Bronchial epithelial cell (primary cell): Measurements from ENCODE around the gene RBFOX1. TPM values are rescaled to one million over a fixed set of nuclear protein-coding genes. Genes with fewer than 3 reads are reported as not detected.
A peak's percentile ranks its signal among the peaks of the same experiment; 100 is the strongest.

Experiments used
- DNase-seq: peaks from one replicate; pipeline ENCODE4 v3.0.0-alpha.2; 2010; ENCODE audit warnings: low read depth
- FAIRE-seq: peaks from 2 replicates; lab custom pipeline; 2011; peaks lifted over from hg19 to GRCh38; lab: Jason Lieb, UNC
- H3K27me3 ChIP-seq: 2 replicates; pipeline ENCODE4 v1.5.1; 2011; ENCODE audit warnings: low read length; ENCODE audit not compliant: control insufficient read depth, insufficient read depth
- H3K36me3 ChIP-seq: 2 replicates; pipeline ENCODE4 v1.5.1; 2011; ENCODE audit warnings: low read length; ENCODE audit not compliant: control insufficient read depth, insufficient read depth
- H3K4me3 ChIP-seq: 2 replicates; pipeline ENCODE4 v1.5.1; 2011; ENCODE audit warnings: mild to moderate bottlenecking, low read depth, low read length, control low read depth
- total RNA-seq: library from RNA; depleted of rRNA; stranded (reverse); fragments of >200 nt; gene quantifications from 2 replicates; pipeline ENCODE4 v1.2.1, GENCODE V29; 2014
- TF ChIP-seq, protein P1 (sequence below): IDR thresholded peaks from 2 replicates; pipeline ENCODE4 v1.5.1; 2011; ENCODE audit warnings: mild to moderate bottlenecking, moderate library complexity, low read length, control low read depth, inconsistent platforms; ENCODE audit not compliant: insufficient read depth, severe bottlenecking

Gene RBFOX1
- total RNA-seq, 1 donor from 2014 or later = not detected

DNA sequence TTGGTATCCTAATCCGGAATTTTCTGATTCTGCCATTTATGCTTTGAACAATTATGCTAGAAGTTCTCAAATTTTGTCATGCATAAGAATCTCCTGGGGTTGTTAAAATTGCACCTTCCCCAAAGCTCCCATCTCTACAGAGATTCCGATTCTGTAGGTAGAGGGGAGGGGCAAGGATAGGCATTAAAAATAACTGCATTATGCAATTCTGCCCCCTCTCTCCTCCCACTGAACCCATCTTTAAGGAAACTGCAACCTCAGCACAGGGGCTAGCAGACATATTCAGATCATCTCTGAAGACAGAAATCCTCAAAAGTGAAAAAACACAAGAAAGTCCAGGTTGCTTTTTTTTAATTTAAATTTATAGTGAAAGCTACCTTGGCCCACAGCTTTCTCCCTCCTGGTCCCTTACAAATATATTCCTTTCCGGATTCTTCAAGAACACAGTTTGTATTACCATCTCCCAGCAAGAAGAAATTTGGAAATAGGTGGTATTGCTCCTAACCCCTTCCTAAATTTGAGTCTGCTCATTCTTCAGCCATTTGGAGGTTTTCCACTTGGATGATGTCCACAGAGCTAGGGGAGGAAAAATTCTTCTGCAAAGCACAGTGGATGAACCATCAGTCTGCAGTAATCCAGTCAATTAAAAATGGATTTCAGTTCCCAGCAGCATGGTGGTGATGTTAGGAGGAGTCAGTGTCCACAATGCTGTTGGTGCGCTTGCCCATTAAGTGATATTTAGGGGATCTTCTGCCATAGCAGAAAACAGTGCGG lies 67.7 kb downstream of the RBFOX1 start:
- DNase-seq (no peak), FAIRE-seq (no peak)
- Histone ChIP-seq H3K4me3 (no peak overlapping the region), H3K36me3 (no peaks in the 10 kb centered on the region), H3K27me3 (no peaks in the 10 kb centered on the region)
- TF ChIP-seq, protein P1, sequence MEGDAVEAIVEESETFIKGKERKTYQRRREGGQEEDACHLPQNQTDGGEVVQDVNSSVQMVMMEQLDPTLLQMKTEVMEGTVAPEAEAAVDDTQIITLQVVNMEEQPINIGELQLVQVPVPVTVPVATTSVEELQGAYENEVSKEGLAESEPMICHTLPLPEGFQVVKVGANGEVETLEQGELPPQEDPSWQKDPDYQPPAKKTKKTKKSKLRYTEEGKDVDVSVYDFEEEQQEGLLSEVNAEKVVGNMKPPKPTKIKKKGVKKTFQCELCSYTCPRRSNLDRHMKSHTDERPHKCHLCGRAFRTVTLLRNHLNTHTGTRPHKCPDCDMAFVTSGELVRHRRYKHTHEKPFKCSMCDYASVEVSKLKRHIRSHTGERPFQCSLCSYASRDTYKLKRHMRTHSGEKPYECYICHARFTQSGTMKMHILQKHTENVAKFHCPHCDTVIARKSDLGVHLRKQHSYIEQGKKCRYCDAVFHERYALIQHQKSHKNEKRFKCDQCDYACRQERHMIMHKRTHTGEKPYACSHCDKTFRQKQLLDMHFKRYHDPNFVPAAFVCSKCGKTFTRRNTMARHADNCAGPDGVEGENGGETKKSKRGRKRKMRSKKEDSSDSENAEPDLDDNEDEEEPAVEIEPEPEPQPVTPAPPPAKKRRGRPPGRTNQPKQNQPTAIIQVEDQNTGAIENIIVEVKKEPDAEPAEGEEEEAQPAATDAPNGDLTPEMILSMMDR = no peak

DNA sequence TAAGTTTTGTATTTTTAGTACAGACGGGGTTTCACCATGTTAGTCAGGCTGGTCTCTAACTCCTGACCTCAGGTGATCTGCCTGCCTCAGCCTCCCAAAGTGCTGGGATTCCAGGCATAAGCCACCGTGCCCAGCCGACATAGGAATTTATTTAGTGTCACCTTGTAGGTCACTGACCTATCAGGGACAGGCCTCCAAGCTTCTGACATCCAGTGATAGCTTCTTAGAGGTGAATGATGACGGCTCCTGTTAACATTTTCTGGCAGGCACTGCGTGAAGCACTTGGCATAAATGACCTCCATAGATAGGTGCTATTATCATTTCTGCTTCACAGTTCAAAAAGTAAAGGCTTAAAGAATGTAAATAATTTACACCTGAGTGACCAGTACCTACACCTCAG lies 71.6 kb downstream of the RBFOX1 start:
- H3K4me3 ChIP-seq = no peak overlapping the region
- DNase-seq (no peak), FAIRE-seq (no peak)
- TF ChIP-seq, protein P1 = no peak
- H3K36me3 ChIP-seq = no peaks in the 10 kb centered on the region
- H3K27me3 ChIP-seq = no peaks in the 10 kb centered on the region

DNA sequence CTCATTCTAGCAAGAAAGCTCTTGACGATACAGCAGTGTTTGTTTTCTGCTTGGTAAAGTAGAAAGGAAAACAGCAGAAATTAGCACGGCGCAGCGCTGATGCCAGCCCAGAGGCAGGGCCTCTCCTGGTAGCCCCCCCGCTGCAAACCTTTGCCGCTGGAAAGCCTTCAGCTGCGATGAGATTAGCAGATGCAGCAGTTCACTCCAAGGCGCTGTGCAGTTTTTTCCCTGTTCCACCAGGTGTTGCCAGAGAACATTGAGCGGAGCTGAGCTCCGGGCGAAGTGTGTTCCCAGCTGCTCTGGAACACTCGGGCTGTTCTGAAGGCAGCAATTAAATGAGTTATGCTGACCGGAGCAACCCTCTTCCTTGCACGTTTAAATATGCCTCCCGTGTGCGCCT lies 72.5 kb downstream of the RBFOX1 start:
- FAIRE-seq = no peak
- peak; percentile 3 for DNase-seq
- Histone ChIP-seq H3K27me3 (no peaks in the 10 kb centered on the region), H3K36me3 (no peaks in the 10 kb centered on the region), H3K4me3 (no peak overlapping the region)
- TF ChIP-seq, protein P1 = peak; percentile 5

DNA sequence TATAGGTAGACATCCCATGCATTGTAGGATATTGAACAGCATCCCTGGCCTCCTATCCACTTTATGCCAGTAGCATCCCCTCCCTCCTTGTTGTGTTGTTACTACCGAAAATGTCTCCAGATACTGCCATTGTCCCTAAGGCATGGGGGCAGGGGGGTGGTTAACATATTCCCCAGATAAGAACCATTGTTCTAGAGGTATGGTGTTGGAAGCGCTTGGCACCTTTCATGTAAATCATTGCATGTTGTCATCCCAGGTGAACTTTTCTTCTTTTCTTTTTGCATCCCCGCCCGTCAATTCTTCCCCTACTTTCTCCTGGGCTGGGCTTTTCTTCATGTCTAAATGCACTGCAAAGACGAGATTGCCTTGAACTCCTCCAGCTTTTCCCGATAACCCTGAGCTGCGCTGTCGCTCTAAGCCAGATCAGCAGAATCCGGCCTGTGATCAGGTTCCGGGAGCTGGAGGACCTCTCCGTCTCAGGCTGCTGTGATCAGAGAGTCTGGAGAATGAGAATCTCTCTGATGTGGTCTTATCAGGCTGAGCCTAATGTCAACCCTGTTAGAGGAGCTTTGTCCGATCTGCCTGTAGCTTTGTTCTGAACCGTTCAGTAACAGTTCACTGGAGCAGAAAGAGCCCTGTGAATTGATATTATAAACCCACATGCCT lies 76.2 kb downstream of the RBFOX1 start:
- TF ChIP-seq, protein P1 = no peak
- DNase-seq (no peak), FAIRE-seq (no peak)
- H3K36me3 ChIP-seq = no peaks in the 10 kb centered on the region
- no peaks in the 10 kb centered on the region for H3K27me3 ChIP-seq
- no peak overlapping the region for H3K4me3 ChIP-seq

DNA sequence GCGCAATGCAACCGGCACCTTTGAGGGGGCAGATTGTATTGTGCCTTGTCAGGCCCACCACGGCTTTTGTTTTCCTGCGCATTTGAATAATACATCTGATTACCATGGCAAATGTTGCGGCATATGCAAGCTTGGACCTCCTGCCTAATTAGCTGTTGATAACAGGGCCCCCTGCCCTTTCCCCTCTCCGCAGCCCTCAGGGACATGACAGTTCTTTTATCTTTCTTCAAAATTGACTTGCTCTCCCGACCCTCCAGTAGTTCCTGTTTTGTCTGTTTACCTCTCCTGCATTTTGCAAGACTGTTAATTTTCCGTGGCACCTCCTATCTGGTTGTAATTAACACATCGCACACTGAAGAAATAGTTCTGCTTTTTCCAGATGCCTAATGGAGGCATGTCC lies 86.8 kb downstream of the RBFOX1 start:
- Histone ChIP-seq H3K36me3 (no peaks in the 10 kb centered on the region), H3K27me3 (no peaks in the 10 kb centered on the region), H3K4me3 (no peak overlapping the region)
- TF ChIP-seq, protein P1 = no peak
- FAIRE-seq (no peak), DNase-seq (no peak)

DNA sequence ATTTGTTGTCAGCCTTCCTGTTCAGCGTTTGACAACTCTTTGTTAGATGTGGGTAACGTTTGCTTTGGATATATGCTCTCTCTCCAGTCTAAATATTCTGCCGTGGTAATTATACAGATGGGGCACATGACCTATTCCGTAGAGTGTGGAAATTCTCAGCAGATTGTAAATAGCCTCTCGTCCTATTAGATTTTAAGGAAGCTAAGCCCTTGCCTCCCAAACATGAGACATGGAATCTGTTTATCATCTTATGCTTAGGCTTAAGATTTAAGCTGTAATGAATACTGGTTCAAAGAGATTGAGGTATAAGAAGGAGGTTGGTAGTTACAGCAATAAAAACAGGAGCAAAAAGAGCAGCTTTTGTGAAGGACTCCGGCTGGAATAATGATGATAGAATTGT lies 87.4 kb downstream of the RBFOX1 start:
- Histone ChIP-seq H3K4me3 (no peak overlapping the region), H3K36me3 (no peaks in the 10 kb centered on the region), H3K27me3 (no peaks in the 10 kb centered on the region)
- DNase-seq (no peak), FAIRE-seq (no peak)
- TF ChIP-seq, protein P1 = no peak
